SK-N-SH (cell line): Measurements from ENCODE around the gene IL2RA. TPM values are rescaled to one million over a fixed set of nuclear protein-coding genes. Genes with fewer than 3 reads are reported as not detected.

Source experiments
- CTCF ChIA-PET: fragments of 300-600, 350-600 bp; formaldehyde crosslinking; extraction: SDS; loops from one replicate; lab custom pipeline; 2021; lab: Yijun Ruan, JAX
- POLR2A ChIA-PET: fragments of 350-600 bp; sonication (Branson Sonifier 250); formaldehyde crosslinking; extraction: SDS; loops from one replicate; lab custom pipeline; 2020; ENCODE audit warnings: antibody characterized with exemption, inconsistent platforms; lab: Yijun Ruan, JAX
- DNase-seq: peaks from one replicate; pipeline ENCODE4 v3.0.0; 2012
- H2AFZ ChIP-seq: fragments of 200-600 bp; sonication (generic); 2 replicates; pipeline ENCODE4 v1.8.1; 2016; ENCODE audit warnings: antibody characterized with exemption, mild to moderate bottlenecking, low read depth
- H3F3A ChIP-seq: fragments of 200-600 bp; sonication (generic); replicated peaks from 2 replicates; pipeline ENCODE3; 2016; ENCODE audit warnings: antibody characterized with exemption, mild to moderate bottlenecking; ENCODE audit not compliant: insufficient read depth
- H3K27ac ChIP-seq, 2 experiments: fragments of 200-500 bp in 1 of 2; fragments of 200-600 bp in 1 of 2; sonication (Bioruptor generic) in 1 of 2; sonication (generic), shearing (Covaris generic) in 1 of 2; 2 replicates each; pipeline versions ENCODE4 v1.5.1 to v1.6.1; 2014 to 2016; ENCODE audit warnings: low read depth in 2 of 2, inconsistent platforms in 1 of 2, low read length in 1 of 2, mild to moderate bottlenecking in 1 of 2, mixed read lengths in 1 of 2
- H3K27me3 ChIP-seq: fragments of 200-600 bp; sonication (generic), shearing (Covaris generic); 2 replicates; pipeline ENCODE4 v1.6.1; 2016; ENCODE audit warnings: mixed run types; ENCODE audit not compliant: insufficient read depth
- H3K36me3 ChIP-seq, 2 experiments: fragments of 200-500 bp in 1 of 2; fragments of 200-600 bp in 1 of 2; sonication (Bioruptor generic) in 1 of 2; sonication (generic) in 1 of 2; replicated peaks in 1 of 2; 2 replicates each; pipeline versions ENCODE3 to v1.5.1; 2014 to 2016; ENCODE audit warnings: low read length in 1 of 2, mild to moderate bottlenecking in 1 of 2; ENCODE audit not compliant: insufficient read depth in 2 of 2, control insufficient read depth in 1 of 2
- H3K4me1 ChIP-seq, 2 experiments: fragments of 200-500 bp in 1 of 2; fragments of 200-600 bp in 1 of 2; sonication (Bioruptor generic) in 1 of 2; sonication (generic), shearing (Covaris generic) in 1 of 2; 2 replicates each; pipeline versions ENCODE4 v1.5.1 to v1.6.1; 2014 to 2016; ENCODE audit warnings: low read depth in 1 of 2, low read length in 1 of 2, mixed run types in 1 of 2; ENCODE audit not compliant: insufficient read depth in 2 of 2, control insufficient read depth in 1 of 2
- H3K4me2 ChIP-seq: fragments of 200-600 bp; sonication (generic), shearing (Covaris generic); 2 replicates; pipeline ENCODE4 v1.6.1; 2017; ENCODE audit warnings: mixed run types
- H3K4me3 ChIP-seq, 2 experiments: fragments of 200-500 bp in 1 of 2; fragments of 200-600 bp in 1 of 2; sonication (Bioruptor generic) in 1 of 2; sonication (generic), shearing (Covaris generic) in 1 of 2; 2 replicates each; pipeline versions ENCODE4 v1.5.1 to v1.8.1; 2014 to 2016; ENCODE audit warnings: low read depth in 2 of 2, inconsistent platforms in 1 of 2, low read length in 1 of 2, mild to moderate bottlenecking in 1 of 2, mixed read lengths in 1 of 2, moderate library complexity in 1 of 2
- H3K79me2 ChIP-seq: fragments of 200-600 bp; sonication (generic); 2 replicates; pipeline ENCODE4 v1.8.1; 2017; ENCODE audit warnings: mild to moderate bottlenecking; ENCODE audit not compliant: insufficient read depth
- H3K9ac ChIP-seq: fragments of 200-600 bp; sonication (generic); 2 replicates; pipeline ENCODE4 v1.6.1; 2017; ENCODE audit warnings: mixed run types
- H3K9me2 ChIP-seq: fragments of 200-600 bp; sonication (generic); 2 replicates; pipeline ENCODE4 v1.6.1; 2017; ENCODE audit warnings: mixed run types
- H3K9me3 ChIP-seq: fragments of 200-600 bp; sonication (generic); 2 replicates; pipeline ENCODE4 v1.6.1; 2017; ENCODE audit warnings: mixed run types, mild to moderate bottlenecking, moderate library complexity
- H4K20me1 ChIP-seq: fragments of 200-600 bp; sonication (generic); 2 replicates; pipeline ENCODE4 v1.6.1; 2017; ENCODE audit warnings: mild to moderate bottlenecking, mixed run types; ENCODE audit not compliant: insufficient read depth
- CHD2 ChIP-seq: fragments of 150-350 bp; IDR thresholded peaks from 2 replicates; pipeline ENCODE4 v1.6.1; 2018; ENCODE audit warnings: low read length; ENCODE audit not compliant: partially characterized antibody
- CTCF ChIP-seq: fragments of 200-600 bp; sonication (generic); IDR thresholded peaks from 2 replicates; pipeline ENCODE4 v1.6.1; 2017; ENCODE audit warnings: antibody characterized with exemption, mild to moderate bottlenecking, moderate library complexity
- EP300 ChIP-seq, 2 experiments: IDR thresholded peaks; 2 replicates each; pipeline versions ENCODE4 v1.4.0 to v1.6.1; 2012; ENCODE audit warnings: borderline replicate concordance in 1 of 2, low read depth in 1 of 2, low read length in 1 of 2
- GATA2 ChIP-seq: sonication (generic); formaldehyde crosslinking; IDR thresholded peaks from 2 replicates; pipeline ENCODE4 v1.5.0; 2020; ENCODE audit warnings: mild to moderate bottlenecking, missing genetic modification reagents
- IRF3 ChIP-seq: fragments of 150-350 bp; IDR thresholded peaks from 2 replicates; pipeline ENCODE4 v1.6.1; 2016; ENCODE audit warnings: mild to moderate bottlenecking, low read depth, low read length
- MAX ChIP-seq: IDR thresholded peaks from 2 replicates; pipeline ENCODE4 v1.4.0; 2012; ENCODE audit warnings: low read depth
- NRF1 ChIP-seq: IDR thresholded peaks from 2 replicates; pipeline ENCODE4 v1.6.1; 2012; ENCODE audit warnings: low read depth, mild to moderate bottlenecking, low read length
- POLR2AphosphoS5 ChIP-seq: IDR thresholded peaks from 2 replicates; pipeline ENCODE4 v1.6.1; 2012; ENCODE audit warnings: low read depth, low read length
- RAD21 ChIP-seq: IDR thresholded peaks from 2 replicates; pipeline ENCODE4 v1.6.1; 2012; ENCODE audit warnings: mild to moderate bottlenecking, low read length
- RCOR1 ChIP-seq: fragments of 150-350 bp; IDR thresholded peaks from 2 replicates; pipeline ENCODE4 v1.6.1; 2017; ENCODE audit warnings: antibody characterized with exemption, low read length
- RXRA ChIP-seq: IDR thresholded peaks from 2 replicates; pipeline ENCODE4 v1.4.0; 2012; ENCODE audit warnings: low read depth, mild to moderate bottlenecking, borderline replicate concordance
- SIN3A ChIP-seq: IDR thresholded peaks from 2 replicates; pipeline ENCODE4 v1.6.1; 2012; ENCODE audit warnings: low read depth, mild to moderate bottlenecking, low read length, moderate library complexity, borderline replicate concordance
- USF2 ChIP-seq: fragments of 150-350 bp; IDR thresholded peaks from 2 replicates; pipeline ENCODE4 v1.6.1; 2017; ENCODE audit warnings: antibody characterized with exemption, low read length, low read depth, borderline replicate concordance
- ZBTB33 ChIP-seq: IDR thresholded peaks from 2 replicates; pipeline ENCODE4 v1.4.0; 2012; ENCODE audit warnings: low read depth, borderline replicate concordance
- WGBS: methylation state at CpG from one replicate; pipeline ENCODE4 v1.1.6; 2017; ENCODE audit warnings: low lambda C conversion rate; 5-methylcytosine and 5-hydroxymethylcytosine counted together
- polyA plus RNA-seq, 3 experiments: library from polyadenylated mRNA; depleted of rRNA; stranded (reverse); fragments of >200 nt; gene quantifications; 2 replicates each; pipeline ENCODE4 v1.2.3, GENCODE V29; 2012

The IL2RA gene
- polyA plus RNA-seq, 1 of the 3 experiments (the other 2 are of a cell fraction), result not detected

- Histone ChIP-seq H3K27ac (no peak overlapping the region), H4K20me1 (no peaks in the 10 kb centered on the region), H3K27me3 (peaks cover 26% of the 10 kb centered on the region; the same call in 1 of the 2 replicates), H3K4me2 (no peak overlapping the region), H3K9ac (no peak overlapping the region), H3K9me2 (no peaks in the 10 kb centered on the region), H2AFZ (no peak overlapping the region), H3K4me1 (no peaks in the 10 kb centered on the region; a peak in 1 of 4 replicates), H3K4me3 (no peak overlapping the region), H3K79me2 (no peaks in the 10 kb centered on the region), H3K36me3 (no peaks in the 10 kb centered on the region), H3F3A (peaks cover 10% of the 10 kb centered on the region), H3K9me3 (no peaks in the 10 kb centered on the region; the same call in 1 of the 2 replicates)
- ChIA-PET CTCF (interaction anchor here (0.9 kb wide), 1 partner anchor 105 kb away, joined by 3 read pairs; no protein-coding TSS in a partner anchor), POLR2A (no interaction called here)
- 54% methylated on average over 9 of the region's 9 CpGs for WGBS
- DNase-seq, result no peak
- TF ChIP-seq POLR2AphosphoS5 (no peak), SIN3A (no peak), IRF3 (no peak), CTCF (no peak), MAX (no peak), USF2 (no peak), RAD21 (no peak), CHD2 (no peak), RCOR1 (no peak), EP300 (IDR thresholded peaks at IDR 0.05; ENCODE audit: borderline replicate concordance in 1 of 2, low read depth in 1 of 2, low read length in 1 of 2) (no peak), NRF1 (no peak), ZBTB33 (no peak), RXRA (no peak), GATA2 (CRISPR knock-in tag) (no peak)
These were observed 80.6 kb downstream of the IL2RA start for GRCh38 chr10:5981529-5981928.
